HEK293T (cell line): ENCODE data around the gene NANOS1.

ENCODE experiments used
- CTCF ChIA-PET: fragments of 350-600 bp; formaldehyde crosslinking; extraction: SDS; loops from one replicate; lab custom pipeline; 2021; ENCODE audit warnings: antibody characterized with exemption, inconsistent platforms; lab: Yijun Ruan, JAX
- POLR2A ChIA-PET: fragments of 350-600 bp; formaldehyde crosslinking; extraction: SDS; loops from one replicate; lab custom pipeline; 2020; ENCODE audit warnings: antibody characterized with exemption, inconsistent platforms; lab: Yijun Ruan, JAX
- DNase-seq: peaks from one replicate; pipeline ENCODE4 v3.0.0; 2012; ENCODE audit warnings: mixed read lengths; ENCODE audit errors: extremely low spot score
- ARNT ChIP-seq: fragments of 450-650 bp; IDR thresholded peaks from 2 replicates; pipeline ENCODE4 v1.6.1; 2017; ENCODE audit warnings: mild to moderate bottlenecking
- BHLHE40 ChIP-seq: fragments of 450-650 bp; IDR thresholded peaks from 2 replicates; pipeline ENCODE4 v1.6.1; 2016; ENCODE audit warnings: mild to moderate bottlenecking, moderate library complexity, borderline replicate concordance
- CTBP1 ChIP-seq: fragments of 450-650 bp; IDR thresholded peaks from 2 replicates; pipeline ENCODE4 v1.6.1; 2016; ENCODE audit warnings: borderline replicate concordance
- ELF4 ChIP-seq: fragments of 450-650 bp; IDR thresholded peaks from 2 replicates; pipeline ENCODE4 v1.6.1; 2017; ENCODE audit warnings: antibody characterized with exemption
- FOXA1 ChIP-seq: fragments of 450-650 bp; IDR thresholded peaks from 2 replicates; pipeline ENCODE4 v1.6.1; 2016; ENCODE audit warnings: mild to moderate bottlenecking
- FOXK2 ChIP-seq: fragments of 450-650 bp; IDR thresholded peaks from 2 replicates; pipeline ENCODE4 v1.6.1; 2016; ENCODE audit warnings: mild to moderate bottlenecking
- FOXM1 ChIP-seq: fragments of 450-650 bp; IDR thresholded peaks from 2 replicates; pipeline ENCODE4 v1.6.1; 2017; ENCODE audit warnings: mild to moderate bottlenecking, borderline replicate concordance
- HDGF ChIP-seq: fragments of 450-650 bp; IDR thresholded peaks from 2 replicates; pipeline ENCODE4 v1.6.1; 2017; ENCODE audit warnings: antibody characterized with exemption, borderline replicate concordance
- L3MBTL2 ChIP-seq: fragments of 450-650 bp; conservative IDR thresholded peaks from 2 replicates; pipeline ENCODE4 v1.6.1; 2016; ENCODE audit warnings: mild to moderate bottlenecking
- LEF1 ChIP-seq: fragments of 450-650 bp; IDR thresholded peaks from 2 replicates; pipeline ENCODE4 v1.6.1; 2017; ENCODE audit warnings: mild to moderate bottlenecking, borderline replicate concordance
- NFRKB ChIP-seq: fragments of 450-650 bp; IDR thresholded peaks from 2 replicates; pipeline ENCODE4 v1.6.1; 2016; ENCODE audit warnings: mild to moderate bottlenecking, moderate library complexity
- PKNOX1 ChIP-seq: fragments of 450-650 bp; IDR thresholded peaks from 2 replicates; pipeline ENCODE4 v1.6.1; 2016
- SP1 ChIP-seq: fragments of 450-650 bp; IDR thresholded peaks from 2 replicates; pipeline ENCODE4 v1.6.1; 2017
- SUZ12 ChIP-seq: fragments of 450-650 bp; IDR thresholded peaks from 2 replicates; pipeline ENCODE4 v1.6.1; 2016; ENCODE audit warnings: mild to moderate bottlenecking
- TARDBP ChIP-seq: fragments of 450-650 bp; IDR thresholded peaks from 2 replicates; pipeline ENCODE4 v1.6.1; 2016
- ZNF384 ChIP-seq: fragments of 450-650 bp; IDR thresholded peaks from 2 replicates; pipeline ENCODE4 v1.6.1; 2016

Gene NANOS1

GRCh38 chr10:119058010-119058409 lies 28.5 kb downstream of the NANOS1 start:
- no peak for DNase-seq
- ChIA-PET CTCF (no interaction called here), POLR2A (no interaction called here)
- no peak for TF ChIP-seq FOXM1
- TF ChIP-seq NFRKB: no peak
- TF ChIP-seq LEF1: no peak

GRCh38 chr10:119059557-119059956 lies 30.0 kb downstream of the NANOS1 start:
- no peak for TF ChIP-seq CTBP1
- TF ChIP-seq TARDBP: no peak
- no peak for TF ChIP-seq FOXK2
- no peak for TF ChIP-seq HDGF
- TF ChIP-seq SP1: no peak
- TF ChIP-seq FOXA1: no peak
- no peak for TF ChIP-seq ZNF384
- no peak for TF ChIP-seq BHLHE40
- no peak for TF ChIP-seq SUZ12
- ChIA-PET CTCF (no interaction called here), POLR2A (no interaction called here)
- DNase-seq: no peak

- DNase-seq: no peak
- TF ChIP-seq FOXA1 (no peak), SUZ12 (no peak), HDGF (no peak), CTBP1 (no peak), ARNT (no peak), FOXK2 (no peak), SP1 (no peak), ZNF384 (no peak), TARDBP (no peak), L3MBTL2 (no peak), NFRKB (no peak), FOXM1 (no peak), BHLHE40 (no peak), ELF4 (no peak), LEF1 (no peak), PKNOX1 (no peak)
- CTCF ChIA-PET: interaction anchor here (0.6 kb wide), 1 partner anchor 84 kb away, joined by 3 read pairs; no protein-coding TSS in a partner anchor
- POLR2A ChIA-PET: no interaction called here
Observed at GRCh38 chr10:119060107-119060506, 30.6 kb downstream of the NANOS1 start.

GRCh38 chr10:119061352-119061751 lies 31.8 kb downstream of the NANOS1 start:
- POLR2A ChIA-PET: no interaction called here
- DNase-seq: no peak
- CTCF ChIA-PET: no interaction called here
- TF ChIP-seq PKNOX1 (no peak), HDGF (no peak), FOXA1 (no peak), NFRKB (no peak), L3MBTL2 (no peak), ELF4 (no peak), CTBP1 (no peak), SP1 (no peak), FOXK2 (no peak), LEF1 (no peak), ZNF384 (no peak), FOXM1 (no peak), ARNT (no peak), SUZ12 (no peak)

GRCh38 chr10:119061926-119062325 lies 32.4 kb downstream of the NANOS1 start:
- POLR2A ChIA-PET: no interaction called here
- no peak for TF ChIP-seq ARNT
- TF ChIP-seq SUZ12: no peak
- no peak for TF ChIP-seq L3MBTL2
- no peak for TF ChIP-seq ELF4
- TF ChIP-seq PKNOX1: no peak
- no peak for TF ChIP-seq BHLHE40
- TF ChIP-seq HDGF: no peak
- no peak for DNase-seq
- CTCF ChIA-PET: interaction anchor here (0.7 kb wide), 1 partner anchor 1904 kb away, joined by 3 read pairs; no protein-coding TSS in a partner anchor

GRCh38 chr10:119070395-119071165 lies 41.1 kb downstream of the NANOS1 start:
- no peak for DNase-seq
- POLR2A ChIA-PET: interaction anchor here (1.0 kb wide), 1 partner anchor 10 kb away, joined by 3 read pairs; the partner anchor contains the start of gene EIF3A
- no peak for TF ChIP-seq L3MBTL2
- CTCF ChIA-PET: interaction anchor here (0.6 kb wide), 1 partner anchor 39 kb away, joined by 3 read pairs; no protein-coding TSS in a partner anchor

GRCh38 chr10:119073584-119073983 lies 44.1 kb downstream of the NANOS1 start:
- POLR2A ChIA-PET: no interaction called here
- no peak for TF ChIP-seq L3MBTL2
- TF ChIP-seq ELF4: no peak
- TF ChIP-seq FOXK2: no peak
- TF ChIP-seq ARNT: no peak
- TF ChIP-seq NFRKB: no peak
- TF ChIP-seq PKNOX1: no peak
- TF ChIP-seq TARDBP: no peak
- no peak for TF ChIP-seq FOXM1
- no peak for TF ChIP-seq LEF1
- TF ChIP-seq FOXA1: no peak
- TF ChIP-seq CTBP1: no peak
- TF ChIP-seq SUZ12: no peak
- no peak for TF ChIP-seq SP1
- TF ChIP-seq ZNF384: no peak
- CTCF ChIA-PET: interaction anchor here (0.5 kb wide), 1 partner anchor 33 kb away, joined by 3 read pairs; no protein-coding TSS in a partner anchor
- DNase-seq: no peak
